Activated CD4-positive, alpha-beta T cell treated with anti-CD3 and anti-CD28 coated beads for 36 hours (primary cell): Measurements from ENCODE around the gene C10orf95. TPM values are rescaled to one million over a fixed set of nuclear protein-coding genes. Genes with fewer than 3 reads are reported as not detected.
"Not testable (repeated sequence)": the region's sequence is repeated elsewhere in the genome, so short reads cannot be mapped to it uniquely, and the experiment has no call there.

Experiments used
- ATAC-seq: fragments of 200-7000 bp; cut with Tn5 transposase; one replicate; pipeline ENCODE4 v1.10.0; 2021; ENCODE audit warnings: mild to moderate bottlenecking, moderate library complexity
- CTCF ChIA-PET: fragments of 350-600 bp; sonication (Branson Sonifier 250); formaldehyde crosslinking; loops from one replicate; lab custom pipeline; 2021; ENCODE audit warnings: antibody characterized with exemption; lab: Charles Lee
- POLR2A ChIA-PET: fragments of 350-600 bp; sonication (Branson Sonifier 250); formaldehyde crosslinking; loops from one replicate; lab custom pipeline; 2021; ENCODE audit warnings: antibody characterized with exemption, inconsistent platforms; lab: Charles Lee
- DNase-seq: peaks from one replicate; pipeline ENCODE4 v3.0.0-alpha.2; 2020
- H3K27ac Mint-ChIP-seq: one replicate; pipeline ENCODE4 v1.8.0; 2021; ENCODE audit warnings: mixed read lengths
- H3K27me3 Mint-ChIP-seq: one replicate; pipeline ENCODE4 v1.8.0; 2021; ENCODE audit warnings: mixed read lengths
- H3K36me3 Mint-ChIP-seq: one replicate; pipeline ENCODE4 v1.8.0; 2021; ENCODE audit warnings: low read depth, mixed read lengths
- H3K4me1 Mint-ChIP-seq: one replicate; pipeline ENCODE4 v1.8.0; 2021; ENCODE audit warnings: mixed read lengths
- H3K4me3 Mint-ChIP-seq: one replicate; pipeline ENCODE4 v1.8.0; 2021; ENCODE audit warnings: mild to moderate bottlenecking, moderate library complexity, mixed read lengths
- H3K9me3 Mint-ChIP-seq: one replicate; pipeline ENCODE4 v1.8.0; 2021; ENCODE audit warnings: low read depth, mixed read lengths
- intact Hi-C, 2 experiments: fragments of 100-400 bp; cut with DNase I in 1 of 2; cut with micrococcal nuclease in 1 of 2; formaldehyde crosslinking; loops; one replicate each; pipeline versions ENCODE4 v1.14.2 to v1.15.1; 2022 to 2024; cut with DNase I, micrococcal nuclease
- total RNA-seq, 2 experiments: library from RNA; stranded (reverse); gene quantifications; one replicate each; pipeline ENCODE4 v1.2.3, GENCODE V29; 2021

C10orf95 gene
- total RNA-seq, 2 experiments from 2014 or later: 0.27 to 0.32 TPM

- no peaks in the 10 kb centered on the region for H3K27me3 Mint-ChIP-seq
- H3K9me3 Mint-ChIP-seq: no peaks in the 10 kb centered on the region
- ChIA-PET POLR2A (no interaction called here), CTCF (interaction anchor here (0.6 to 0.9 kb wide), 3 partner anchors 29 to 292 kb away, joined by 3 read pairs; no protein-coding TSS in a partner anchor)
- H3K4me3 Mint-ChIP-seq: no peak overlapping the region
- intact Hi-C loops: no loop called here
- H3K36me3 Mint-ChIP-seq: peaks cover 2% of the 10 kb centered on the region
- ATAC-seq: no peak
- peaks cover 27% of the 10 kb centered on the region for H3K4me1 Mint-ChIP-seq
- no peak overlapping the region for H3K27ac Mint-ChIP-seq
- no peak for DNase-seq
Measured at GRCh38 chr10:102465466-102465865, 14.1 kb upstream of the C10orf95 start.

GRCh38 chr10:102463983-102464382 lies 12.6 kb upstream of the C10orf95 start:
- no peaks in the 10 kb centered on the region for H3K27me3 Mint-ChIP-seq
- DNase-seq: no peak
- no peak for ATAC-seq
- peaks cover 27% of the 10 kb centered on the region for H3K4me1 Mint-ChIP-seq
- H3K4me3 Mint-ChIP-seq: no peak overlapping the region
- no peaks in the 10 kb centered on the region for H3K36me3 Mint-ChIP-seq
- POLR2A ChIA-PET: no interaction called here
- H3K9me3 Mint-ChIP-seq: no peaks in the 10 kb centered on the region
- CTCF ChIA-PET: interaction anchor here (0.5 to 4.2 kb wide), 4 partner anchors 12 to 275 kb away, joined by 3 to 25 read pairs (median 4); partner anchors contain the start of gene C10orf95
- no peak overlapping the region for H3K27ac Mint-ChIP-seq
- intact Hi-C loops: loop anchor here in 1 of 2 experiments (5.0 kb wide), 1 partner anchor 248 kb away; the partner anchor contains the start of genes ARL3 and SFXN2

- POLR2A ChIA-PET: interaction anchor here (0.6 to 2.1 kb wide), 3 partner anchors 30 to 68 kb away, joined by 3 to 9 read pairs (median 5); partner anchors contain the start of gene CUEDC2
- H3K9me3 Mint-ChIP-seq: no peaks in the 10 kb centered on the region
Measured at GRCh38 chr10:102462512-102463054, 11.2 kb upstream of the C10orf95 start.

GRCh38 chr10:102461187-102462054 lies 10.1 kb upstream of the C10orf95 start:
- H3K9me3 Mint-ChIP-seq: no peaks in the 10 kb centered on the region
- POLR2A ChIA-PET: interaction anchor here (0.6 to 2.1 kb wide), 8 partner anchors 8 to 216 kb away, joined by 3 to 9 read pairs (median 4); partner anchors contain the start of genes CUEDC2 and GBF1
- peak; percentile 97 for DNase-seq
- peaks cover 5% of the 10 kb centered on the region for H3K36me3 Mint-ChIP-seq
- H3K4me3 Mint-ChIP-seq: peak overlapping the region; percentile 85
- CTCF ChIA-PET: interaction anchor here (0.6 to 4.2 kb wide), 21 partner anchors 8 to 309 kb away, joined by 3 to 25 read pairs (median 4); partner anchors contain the start of genes ACTR1A, C10orf95, CUEDC2 and FBXL15
- no peaks in the 10 kb centered on the region for H3K27me3 Mint-ChIP-seq
- ATAC-seq: peak; percentile 98
- H3K27ac Mint-ChIP-seq: peak overlapping the region; percentile 73
- H3K4me1 Mint-ChIP-seq: peaks cover 27% of the 10 kb centered on the region
- intact Hi-C loops: loop anchor here (1.0 to 5.0 kb wide), 13 partner anchors 8 to 393 kb away; partner anchors contain the start of genes ACTR1A (in 2 of the 2), ARL3 (in 1 of the 2), BORCS7 (in 1 of the 2) and CUEDC2 (in 1 of the 2)

More at GRCh38 chr10:102462512-102463054, 11.2 kb upstream of the C10orf95 start:
- ATAC-seq (no peak), DNase-seq (no peak)
- peaks cover 27% of the 10 kb centered on the region for H3K4me1 Mint-ChIP-seq
- CTCF ChIA-PET: interaction anchor here (0.6 to 4.2 kb wide), 11 partner anchors 9 to 293 kb away, joined by 3 to 25 read pairs (median 3); partner anchors contain the start of gene C10orf95
- peak overlapping the region; percentile 85 for H3K4me3 Mint-ChIP-seq
- no peaks in the 10 kb centered on the region for H3K27me3 Mint-ChIP-seq
- intact Hi-C loops: loop anchor here in 1 of 2 experiments (5.0 kb wide), 1 partner anchor 250 kb away; the partner anchor contains the start of genes ARL3 and SFXN2
- H3K27ac Mint-ChIP-seq: no peak overlapping the region
- peaks cover 2% of the 10 kb centered on the region for H3K36me3 Mint-ChIP-seq

- H3K36me3 Mint-ChIP-seq: peaks cover 6% of the 10 kb centered on the region
- ATAC-seq (peak; percentile 36), DNase-seq (peak; percentile 24)
- ChIA-PET POLR2A (interaction anchor here (0.6 to 2.1 kb wide), 3 partner anchors 26 to 110 kb away, joined by 4 to 5 read pairs (median 5); partner anchors contain the start of gene CUEDC2), CTCF (interaction anchor here (0.6 to 4.2 kb wide), 11 partner anchors 9 to 229 kb away, joined by 3 to 25 read pairs (median 4); partner anchors contain the start of genes ACTR1A, C10orf95 and CUEDC2)
- no peaks in the 10 kb centered on the region for H3K27me3 Mint-ChIP-seq
- H3K9me3 Mint-ChIP-seq: no peaks in the 10 kb centered on the region
- peak overlapping the region; percentile 73 for H3K27ac Mint-ChIP-seq
- intact Hi-C loops: loop anchor here (1.0 to 5.0 kb wide), 13 partner anchors 8 to 393 kb away; partner anchors contain the start of genes ACTR1A (in 2 of the 2), ARL3 (in 1 of the 2), BORCS7 (in 1 of the 2) and CUEDC2 (in 1 of the 2)
- peak overlapping the region; percentile 85 for H3K4me3 Mint-ChIP-seq
- peaks cover 27% of the 10 kb centered on the region for H3K4me1 Mint-ChIP-seq
Measured at GRCh38 chr10:102460836-102461186, 9.5 kb upstream of the C10orf95 start.

- no peak for ATAC-seq
Measured at GRCh38 chr10:102458656-102459055, 7.3 kb upstream of the C10orf95 start.

GRCh38 chr10:102457591-102458150 lies 6.3 kb upstream of the C10orf95 start:
- peaks cover 17% of the 10 kb centered on the region for H3K36me3 Mint-ChIP-seq
- DNase-seq (no peak), ATAC-seq (no peak)
- ChIA-PET CTCF (interaction anchor here (0.7 to 1.0 kb wide), 2 partner anchors 25 to 460 kb away, joined by 3 to 4 read pairs; partner anchors contain the start of gene CUEDC2), POLR2A (interaction anchor here (0.6 kb wide), 1 partner anchor 9 kb away, joined by 4 read pairs; no protein-coding TSS in a partner anchor)
- no peak overlapping the region for H3K4me3 Mint-ChIP-seq
- no peaks in the 10 kb centered on the region for H3K9me3 Mint-ChIP-seq
- intact Hi-C loops: no loop called here
- H3K4me1 Mint-ChIP-seq: peaks cover 26% of the 10 kb centered on the region
- H3K27me3 Mint-ChIP-seq: no peaks in the 10 kb centered on the region
- H3K27ac Mint-ChIP-seq: peak overlapping the region; percentile 47

More at GRCh38 chr10:102458656-102459055, 7.3 kb upstream of the C10orf95 start:
- DNase-seq: no peak
- ChIA-PET POLR2A (no interaction called here), CTCF (interaction anchor here (0.8 kb wide), 1 partner anchor 63 kb away, joined by 3 read pairs; no protein-coding TSS in a partner anchor)
- Mint-ChIP-seq H3K9me3 (no peaks in the 10 kb centered on the region), H3K4me1 (peaks cover 24% of the 10 kb centered on the region), H3K36me3 (peaks cover 12% of the 10 kb centered on the region), H3K4me3 (no peak overlapping the region), H3K27me3 (no peaks in the 10 kb centered on the region), H3K27ac (no peak overlapping the region)
- intact Hi-C loops: no loop called here

GRCh38 chr10:102455893-102456471 lies 4.6 kb upstream of the C10orf95 start:
- intact Hi-C loops: no loop called here
- no peaks in the 10 kb centered on the region for H3K27me3 Mint-ChIP-seq
- H3K27ac Mint-ChIP-seq: peak overlapping the region; percentile 16
- H3K4me3 Mint-ChIP-seq: no peak overlapping the region
- ChIA-PET CTCF (no interaction called here), POLR2A (interaction anchor here (0.6 kb wide), 1 partner anchor 23 kb away, joined by 3 read pairs; no protein-coding TSS in a partner anchor)
- peaks cover 22% of the 10 kb centered on the region for H3K4me1 Mint-ChIP-seq
- DNase-seq (no peak), ATAC-seq (no peak)
- H3K36me3 Mint-ChIP-seq: peaks cover 29% of the 10 kb centered on the region
- no peaks in the 10 kb centered on the region for H3K9me3 Mint-ChIP-seq

- intact Hi-C loops, H3K4me3 Mint-ChIP-seq, ATAC-seq, CTCF ChIA-PET, H3K9me3 Mint-ChIP-seq, DNase-seq, H3K27me3 Mint-ChIP-seq, POLR2A ChIA-PET: not testable (repeated sequence)
- Mint-ChIP-seq H3K36me3 (peaks cover 29% of the 10 kb centered on the region), H3K4me1 (peaks cover 18% of the 10 kb centered on the region), H3K27ac (peak overlapping the region; percentile 55)
Measured at GRCh38 chr10:102454662-102455487, 3.5 kb upstream of the C10orf95 start.
